C4-2B (cell line): ENCODE measurements around the gene PNMA8A.

ENCODE experiments used
- ZFX ChIP-seq: fragments of 450-650 bp; IDR thresholded peaks from 2 replicates; pipeline ENCODE4 v1.6.1; 2017
- TF ChIP-seq, protein P1 (sequence below): fragments of 450-650 bp; conservative IDR thresholded peaks from 2 replicates; pipeline ENCODE4 v1.5.1; 2017; ENCODE audit warnings: mild to moderate bottlenecking

DNA sequence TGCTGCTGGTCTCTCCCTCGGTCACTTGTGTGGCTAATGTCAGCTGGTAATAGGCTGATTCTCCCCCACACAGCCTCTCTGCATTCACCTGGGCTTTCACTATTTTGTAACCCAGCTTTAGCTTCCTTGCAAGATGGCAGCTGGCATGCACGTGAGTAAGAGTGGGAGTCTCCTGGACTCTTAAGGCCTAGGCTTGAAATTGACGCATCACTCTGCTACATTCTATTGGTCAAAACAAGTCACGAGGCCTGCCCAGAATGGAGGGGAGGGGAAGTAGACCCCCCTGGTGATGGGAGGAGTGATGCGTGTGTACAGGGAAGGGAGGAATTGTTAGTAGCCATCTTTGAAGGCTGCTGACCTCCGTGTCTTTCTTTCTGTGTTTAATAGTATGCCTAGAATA is 49.3 kb upstream of the PNMA8A start:
- TF ChIP-seq, protein P1, sequence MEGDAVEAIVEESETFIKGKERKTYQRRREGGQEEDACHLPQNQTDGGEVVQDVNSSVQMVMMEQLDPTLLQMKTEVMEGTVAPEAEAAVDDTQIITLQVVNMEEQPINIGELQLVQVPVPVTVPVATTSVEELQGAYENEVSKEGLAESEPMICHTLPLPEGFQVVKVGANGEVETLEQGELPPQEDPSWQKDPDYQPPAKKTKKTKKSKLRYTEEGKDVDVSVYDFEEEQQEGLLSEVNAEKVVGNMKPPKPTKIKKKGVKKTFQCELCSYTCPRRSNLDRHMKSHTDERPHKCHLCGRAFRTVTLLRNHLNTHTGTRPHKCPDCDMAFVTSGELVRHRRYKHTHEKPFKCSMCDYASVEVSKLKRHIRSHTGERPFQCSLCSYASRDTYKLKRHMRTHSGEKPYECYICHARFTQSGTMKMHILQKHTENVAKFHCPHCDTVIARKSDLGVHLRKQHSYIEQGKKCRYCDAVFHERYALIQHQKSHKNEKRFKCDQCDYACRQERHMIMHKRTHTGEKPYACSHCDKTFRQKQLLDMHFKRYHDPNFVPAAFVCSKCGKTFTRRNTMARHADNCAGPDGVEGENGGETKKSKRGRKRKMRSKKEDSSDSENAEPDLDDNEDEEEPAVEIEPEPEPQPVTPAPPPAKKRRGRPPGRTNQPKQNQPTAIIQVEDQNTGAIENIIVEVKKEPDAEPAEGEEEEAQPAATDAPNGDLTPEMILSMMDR = no peak
- no peak for TF ChIP-seq ZFX
